CD14-positive monocyte (primary cell): ENCODE measurements around the gene EMILIN1. TPM values are rescaled to one million over a fixed set of nuclear protein-coding genes. Genes with fewer than 3 reads are reported as not detected.
A peak's percentile ranks its signal among the peaks of the same experiment; 100 is the strongest.

ENCODE experiments used
- DNase-seq, 3 donors: peaks; one replicate each; pipeline ENCODE4 v3.0.0-alpha.2; 2011 to 2022
- H2AFZ ChIP-seq: 2 replicates; pipeline ENCODE4 v1.6.0; 2012; ENCODE audit warnings: mild to moderate bottlenecking, low read depth, low read length, inconsistent platforms; ENCODE audit not compliant: insufficient read depth, poor library complexity, severe bottlenecking
- H3K27ac ChIP-seq, 2 donors: 1 replicate in 1 of 2; 2 replicates in 1 of 2; pipeline ENCODE4 v1.5.1; 2012 to 2013; ENCODE audit warnings: low read length in 2 of 2, control low read depth in 1 of 2, inconsistent platforms in 1 of 2, low read depth in 1 of 2, mild to moderate bottlenecking in 1 of 2
- H3K27me3 ChIP-seq, 2 donors: one replicate each; pipeline versions ENCODE4 v1.6.0 to v1.6.1; 2011 to 2013; ENCODE audit warnings: low read length in 2 of 2; ENCODE audit not compliant: control insufficient read depth in 2 of 2, insufficient read depth in 2 of 2
- H3K36me3 ChIP-seq, 2 donors: replicated peaks in 1 of 2; 1 replicate in 1 of 2; 2 replicates in 1 of 2; pipeline versions ENCODE4 v1.5.1 to v1.6.1; 2012 to 2013; ENCODE audit warnings: low read length in 2 of 2, control low read depth in 1 of 2, inconsistent platforms in 1 of 2, mild to moderate bottlenecking in 1 of 2; ENCODE audit not compliant: insufficient read depth in 2 of 2, control insufficient read depth in 1 of 2
- H3K4me1 ChIP-seq, 2 donors: 1 replicate in 1 of 2; 2 replicates in 1 of 2; pipeline versions ENCODE4 v1.5.1 to v1.6.1; 2012 to 2013; ENCODE audit warnings: low read length in 2 of 2, control low read depth in 1 of 2, inconsistent platforms in 1 of 2, mild to moderate bottlenecking in 1 of 2, moderate library complexity in 1 of 2; ENCODE audit not compliant: insufficient read depth in 2 of 2, control insufficient read depth in 1 of 2
- H3K4me2 ChIP-seq: replicated peaks from 2 replicates; pipeline ENCODE3; 2012; ENCODE audit warnings: low read length, moderate library complexity, mild to moderate bottlenecking; ENCODE audit not compliant: poor library complexity, severe bottlenecking; ENCODE audit errors: extremely low read depth
- H3K4me3 ChIP-seq, 3 experiments: fragments of 200-600 bp in 1 of 3; sonication (generic) in 1 of 3; replicated peaks in 1 of 3; 1 replicate in 2 of 3; 2 replicates in 1 of 3; pipeline ENCODE4 v1.5.1; 2011 to 2013; ENCODE audit warnings: low read length in 3 of 3, mild to moderate bottlenecking in 3 of 3, control low read depth in 2 of 3, low read depth in 2 of 3, inconsistent platforms in 1 of 3, moderate library complexity in 1 of 3
- H3K79me2 ChIP-seq: 2 replicates; pipeline ENCODE4 v1.6.0; 2012; ENCODE audit warnings: mild to moderate bottlenecking, control low read depth, inconsistent platforms, low read length, moderate library complexity; ENCODE audit not compliant: insufficient read depth
- H3K9ac ChIP-seq: 2 replicates; pipeline ENCODE4 v1.6.0; 2017; ENCODE audit warnings: low read length, mild to moderate bottlenecking; ENCODE audit not compliant: insufficient read depth, poor library complexity, severe bottlenecking
- H3K9me3 ChIP-seq, 2 donors: replicated peaks in 1 of 2; 1 replicate in 1 of 2; 2 replicates in 1 of 2; pipeline versions ENCODE4 v1.5.1 to v1.6.1; 2012 to 2013; ENCODE audit warnings: low read length in 2 of 2, control low read depth in 1 of 2; ENCODE audit not compliant: control insufficient read depth in 1 of 2, insufficient read depth in 1 of 2
- H4K20me1 ChIP-seq: 2 replicates; pipeline ENCODE4 v1.6.0; 2012; ENCODE audit warnings: mild to moderate bottlenecking, low read length, control low read depth, moderate library complexity; ENCODE audit not compliant: insufficient read depth
- H3K27ac Mint-ChIP-seq, 7 donors: one replicate each; pipeline ENCODE4 v1.8.0; 2020; ENCODE audit warnings: mild to moderate bottlenecking in 7 of 7, mixed read lengths in 7 of 7, moderate library complexity in 6 of 7, inconsistent platforms in 2 of 7
- H3K27me3 Mint-ChIP-seq, 3 donors: one replicate each; pipeline ENCODE4 v1.8.0; 2021 to 2022; ENCODE audit warnings: low read depth in 3 of 3, mild to moderate bottlenecking in 3 of 3, mixed read lengths in 3 of 3, moderate library complexity in 3 of 3, inconsistent platforms in 1 of 3
- H3K36me3 Mint-ChIP-seq, 2 donors: one replicate each; pipeline ENCODE4 v1.8.0; 2020; ENCODE audit warnings: mixed read lengths in 2 of 2, inconsistent platforms in 1 of 2, mild to moderate bottlenecking in 1 of 2
- H3K4me1 Mint-ChIP-seq: one replicate; pipeline ENCODE4 v1.8.0; 2020; ENCODE audit warnings: mild to moderate bottlenecking, mixed read lengths
- H3K4me3 Mint-ChIP-seq, 2 donors: one replicate each; pipeline ENCODE4 v1.8.0; 2020; ENCODE audit warnings: mild to moderate bottlenecking in 2 of 2, mixed read lengths in 2 of 2, moderate library complexity in 1 of 2
- H3K9me3 Mint-ChIP-seq, 7 donors: one replicate each; pipeline ENCODE4 v1.8.0; 2020 to 2022; ENCODE audit warnings: mixed read lengths in 7 of 7, mild to moderate bottlenecking in 6 of 7, moderate library complexity in 6 of 7, inconsistent platforms in 2 of 7
- CTCF ChIP-seq: fragments of 200-600 bp; IDR thresholded peaks from one replicate; pipeline ENCODE4 v1.8.0; 2022; ENCODE audit warnings: antibody characterized with exemption, mild to moderate bottlenecking
- WGBS: methylation state at CpG from one replicate; pipeline ENCODE4 v1.1.5; 2013; ENCODE audit warnings: missing lambda C conversion rate; ENCODE audit not compliant: insufficient coverage; 5-methylcytosine and 5-hydroxymethylcytosine counted together
- intact Hi-C, 2 donors: fragments of 100-400 bp; cut with micrococcal nuclease; formaldehyde crosslinking; loops; one replicate each; pipeline versions ENCODE4 v1.15.0 to v1.15.1; 2023
- polyA plus RNA-seq, 3 donors: library from polyadenylated mRNA; depleted of rRNA in 1 of 3; unstranded in 2 of 3; stranded (reverse) in 1 of 3; fragments of 300-500 nt in 2 of 3; fragments of >200 nt in 1 of 3; fragmentation: Illumina TruSeq in 2 of 3; gene quantifications; 1 replicate in 2 of 3; 2 replicates in 1 of 3; pipeline ENCODE4 v1.2.3, GENCODE V29; 2012 to 2021

Gene EMILIN1
- polyA plus RNA-seq, 3 donors: 0.43 to 1.0 (median 0.44) TPM

GRCh38 chr2:27095745-27096651 is 17.6 kb downstream of the EMILIN1 start:
- no peak for TF ChIP-seq CTCF
- peak overlapping the region; percentile 44 to 78 (median 48) for H3K4me3 ChIP-seq
- no peaks in the 10 kb centered on the region for H3K9me3 ChIP-seq
- Mint-ChIP-seq H3K36me3 (peaks cover 0 to 3% of the 10 kb centered on the region in 2 donors), H3K27me3 (peaks cover 0 to 3% (median 3%) of the 10 kb centered on the region in 3 donors), H3K9me3 (no peaks in the 10 kb centered on the region), H3K4me3 (peak overlapping the region; percentile 84 to 93), H3K27ac (peak overlapping the region; percentile 80 to 96 (median 90)), H3K4me1 (peaks cover 21% of the 10 kb centered on the region)
- H3K4me1 ChIP-seq: peaks cover 23 to 24% of the 10 kb centered on the region in 2 donors
- no peaks in the 10 kb centered on the region for H3K27me3 ChIP-seq
- no peaks in the 10 kb centered on the region for H3K36me3 ChIP-seq
- peak overlapping the region; percentile 87 for H3K4me2 ChIP-seq
- H3K27ac ChIP-seq: peak overlapping the region; percentile 21 to 77
- DNase-seq: peak; percentile 48 to 65 (median 55)
- intact Hi-C loops: loop anchor here (5.0 kb wide), 4 partner anchors 36 to 206 kb away; partner anchors contain the start of genes PREB (in 2 of the 2), ATRAID (in 1 of the 2), SLC5A6 (in 1 of the 2) and TRIM54 (in 1 of the 2)
- H3K79me2 ChIP-seq: no peaks in the 10 kb centered on the region
- WGBS: 54% methylated on average over 4 of the region's 18 CpGs
- H4K20me1 ChIP-seq: no peaks in the 10 kb centered on the region
- peak overlapping the region; percentile 97 for H2AFZ ChIP-seq
- H3K9ac ChIP-seq: no peak overlapping the region

GRCh38 chr2:27096748-27097297 is 18.4 kb downstream of the EMILIN1 start:
- Histone ChIP-seq H3K4me2 (peak overlapping the region; percentile 87), H2AFZ (peak overlapping the region; percentile 97), H3K36me3 (no peaks in the 10 kb centered on the region), H3K27ac (peak overlapping the region; percentile 21 to 77), H4K20me1 (no peaks in the 10 kb centered on the region), H3K79me2 (no peaks in the 10 kb centered on the region), H3K4me1 (peaks cover 23 to 24% of the 10 kb centered on the region in 2 donors), H3K4me3 (peak overlapping the region in 1 of 3 experiments; percentile 78), H3K27me3 (no peaks in the 10 kb centered on the region), H3K9me3 (no peaks in the 10 kb centered on the region), H3K9ac (no peak overlapping the region)
- peaks cover 21% of the 10 kb centered on the region for H3K4me1 Mint-ChIP-seq
- TF ChIP-seq CTCF: no peak
- H3K4me3 Mint-ChIP-seq: peak overlapping the region; percentile 84 to 93
- peaks cover 0 to 3% (median 3%) of the 10 kb centered on the region in 3 donors for H3K27me3 Mint-ChIP-seq
- H3K27ac Mint-ChIP-seq: peak overlapping the region; percentile 80 to 96 (median 90)
- no peaks in the 10 kb centered on the region for H3K9me3 Mint-ChIP-seq
- DNase-seq: peak; percentile 51 to 76 (median 66)
- 0% methylated on average over 1 of the region's 3 CpGs for WGBS
- intact Hi-C loops: loop anchor here (5.0 kb wide), 4 partner anchors 35 to 205 kb away; partner anchors contain the start of genes PREB (in 2 of the 2), ATRAID (in 1 of the 2), SLC5A6 (in 1 of the 2) and TRIM54 (in 1 of the 2)
- H3K36me3 Mint-ChIP-seq: peaks cover 0 to under 1% of the 10 kb centered on the region in 2 donors
